DMS114 treated with DMSO at 0.1 percent for 48 hours (cell line): ENCODE results near the gene ASAH2.
"Not testable (repeated sequence)": the region's sequence is repeated elsewhere in the genome, so short reads cannot be mapped to it uniquely, and the experiment has no call there.

Experiments
- DNase-seq: peaks from one replicate; lab custom pipeline; 2025; ENCODE audit not compliant: unreplicated experiment; lab: John Stamatoyannopoulos, UW

Gene ASAH2

GRCh38 chr10:50260791-50261281 is 9.5 kb upstream of the ASAH2 start:
- no peak for DNase-seq

GRCh38 chr10:50254479-50254878 is 3.2 kb upstream of the ASAH2 start:
- no peak for DNase-seq

- DNase-seq = no peak
Measured at GRCh38 chr10:50250096-50250854, 1.0 kb downstream of the ASAH2 start.

GRCh38 chr10:50248598-50248997 is 2.7 kb downstream of the ASAH2 start:
- DNase-seq = no peak

GRCh38 chr10:50248062-50248461 is 3.3 kb downstream of the ASAH2 start:
- no peak for DNase-seq

- no peak for DNase-seq
Measured at GRCh38 chr10:50244201-50244600, 7.1 kb downstream of the ASAH2 start.

GRCh38 chr10:50242777-50243176 is 8.5 kb downstream of the ASAH2 start:
- DNase-seq = no peak

GRCh38 chr10:50241478-50241877 is 9.8 kb downstream of the ASAH2 start:
- not testable (repeated sequence) for DNase-seq

GRCh38 chr10:50234486-50234885 is 16.8 kb downstream of the ASAH2 start:
- DNase-seq = no peak

- DNase-seq = no peak
Measured at GRCh38 chr10:50232261-50232639, 19.1 kb downstream of the ASAH2 start.

GRCh38 chr10:50231515-50232260 is 19.6 kb downstream of the ASAH2 start:
- no peak for DNase-seq

GRCh38 chr10:50229460-50229859 is 21.9 kb downstream of the ASAH2 start:
- no peak for DNase-seq

GRCh38 chr10:50228672-50229071 is 22.6 kb downstream of the ASAH2 start:
- no peak for DNase-seq

- no peak for DNase-seq
Measured at GRCh38 chr10:50226610-50227009, 24.7 kb downstream of the ASAH2 start.

GRCh38 chr10:50224330-50224952 is 26.9 kb downstream of the ASAH2 start:
- DNase-seq = peak; percentile 65

GRCh38 chr10:50222199-50222598 is 29.1 kb downstream of the ASAH2 start:
- DNase-seq = no peak

GRCh38 chr10:50221470-50221869 is 29.8 kb downstream of the ASAH2 start:
- DNase-seq = no peak

- DNase-seq = no peak
Measured at GRCh38 chr10:50219646-50220045, 31.7 kb downstream of the ASAH2 start.

GRCh38 chr10:50219200-50219599 is 32.1 kb downstream of the ASAH2 start:
- DNase-seq = no peak

- DNase-seq = no peak
Measured at GRCh38 chr10:50216894-50217293, 34.4 kb downstream of the ASAH2 start.

- DNase-seq = no peak
Measured at GRCh38 chr10:50216418-50216817, 34.9 kb downstream of the ASAH2 start.

- no peak for DNase-seq
Measured at GRCh38 chr10:50211670-50212069, 39.6 kb downstream of the ASAH2 start.
